HepG2 (cell line): Measurements from ENCODE around the gene SPESP1. TPM values are rescaled to one million over a fixed set of nuclear protein-coding genes. Genes with fewer than 3 reads are reported as not detected.

ENCODE experiments used
- ATAC-seq: fragments of 200-7000 bp; cut with Tn5 transposase; 3 replicates; pipeline ENCODE4 v1.9.1; 2020; ENCODE audit warnings: mild to moderate bottlenecking, moderate library complexity
- BruUV-seq: library from RNA; stranded (reverse); fragments of 400-500 nt; replicated peaks from 2 replicates; lab custom pipeline; 2021; lab: Mats Ljungman, UMichigan
- CTCF ChIA-PET: fragments of 300-600 bp; formaldehyde crosslinking; extraction: SDS; loops from one replicate; lab custom pipeline; 2021; ENCODE audit warnings: low total read pairs, inconsistent platforms, low intra/inter-chr PET ratio; lab: Yijun Ruan, JAX
- POLR2A ChIA-PET: fragments of 350-600 bp; sonication (Branson Sonifier 250); formaldehyde crosslinking; loops from one replicate; lab custom pipeline; 2020; ENCODE audit warnings: antibody characterized with exemption, inconsistent platforms; lab: Yijun Ruan, JAX
- DNase-seq: peaks from one replicate; pipeline ENCODE4 v3.0.0-alpha.2; 2015; ENCODE audit warnings: low spot score
- FAIRE-seq: peaks from 3 replicates; lab custom pipeline; 2011; peaks lifted over from hg19 to GRCh38; lab: Jason Lieb, UNC
- H2AFZ ChIP-seq: one replicate; pipeline ENCODE4 v1.6.1; 2011; ENCODE audit warnings: low read length, inconsistent platforms
- H3K27ac ChIP-seq: fragments of 300-600 bp; 3 replicates; pipeline ENCODE4 v1.8.0; 2011; ENCODE audit warnings: mixed run types, mild to moderate bottlenecking, mixed read lengths, low read length, inconsistent platforms; ENCODE audit not compliant: insufficient read depth; ENCODE audit errors: extremely low read length
- H3K27me3 ChIP-seq, 2 experiments: fragments of 200-600 bp in 1 of 2; 2 replicates in 1 of 2; 3 replicates in 1 of 2; pipeline versions ENCODE4 v1.6.0 to v1.8.0; 2011; ENCODE audit warnings: low read length in 2 of 2, mild to moderate bottlenecking in 2 of 2, moderate library complexity in 2 of 2, inconsistent platforms in 1 of 2; ENCODE audit not compliant: insufficient read depth in 2 of 2, control insufficient read depth in 1 of 2
- H3K36me3 ChIP-seq, 2 experiments: fragments of 200-600 bp in 1 of 2; replicated peaks in 1 of 2; 2 replicates in 1 of 2; 3 replicates in 1 of 2; pipeline versions ENCODE4 v1.5.1 to v1.8.0; 2011; ENCODE audit warnings: low read length in 2 of 2, inconsistent platforms in 1 of 2; ENCODE audit not compliant: insufficient read depth in 2 of 2, control insufficient read depth in 1 of 2
- H3K4me1 ChIP-seq: 2 replicates; pipeline ENCODE4 v1.5.1; 2012; ENCODE audit warnings: low read length, inconsistent platforms; ENCODE audit not compliant: insufficient read depth
- H3K4me2 ChIP-seq: 2 replicates; pipeline ENCODE4 v1.6.0; 2011; ENCODE audit warnings: low read depth, low read length, inconsistent platforms
- H3K4me3 ChIP-seq, 3 experiments: fragments of 200-600 bp in 1 of 3; sonication (generic), shearing (Covaris generic) in 1 of 3; replicated peaks in 1 of 3; 2 replicates each; pipeline ENCODE4 v1.5.1; 2011 to 2016; ENCODE audit warnings: low read length in 3 of 3, inconsistent platforms in 2 of 3, low read depth in 2 of 3, mild to moderate bottlenecking in 2 of 3, control low read depth in 1 of 3, mixed read lengths in 1 of 3; ENCODE audit not compliant: insufficient read depth in 1 of 3
- H3K79me2 ChIP-seq: one replicate; pipeline ENCODE4 v1.6.1; 2011; ENCODE audit warnings: low read length, inconsistent platforms; ENCODE audit not compliant: insufficient read depth
- H3K9ac ChIP-seq: 2 replicates; pipeline ENCODE4 v1.6.0; 2011; ENCODE audit warnings: mild to moderate bottlenecking, low read depth, low read length, inconsistent platforms; ENCODE audit not compliant: insufficient read depth
- H3K9me3 ChIP-seq: 2 replicates; pipeline ENCODE4 v1.5.1; 2012; ENCODE audit warnings: mild to moderate bottlenecking, low read length
- H4K20me1 ChIP-seq: 2 replicates; pipeline ENCODE4 v1.6.0; 2011; ENCODE audit warnings: inconsistent platforms, mild to moderate bottlenecking, low read length, moderate library complexity; ENCODE audit not compliant: insufficient read depth
- CENPBD1 ChIP-seq: sonication (generic); formaldehyde crosslinking; IDR thresholded peaks from 2 replicates; pipeline ENCODE4 v1.8.0; 2022; ENCODE audit warnings: missing genetic modification reagents, low read depth, mild to moderate bottlenecking, borderline replicate concordance
- ELF3 ChIP-seq: IDR thresholded peaks from 2 replicates; pipeline ENCODE4 v1.6.1; 2016; ENCODE audit warnings: missing genetic modification reagents, missing compliant biosample characterization
- GABPB1 ChIP-seq: IDR thresholded peaks from 2 replicates; pipeline ENCODE4 v1.6.1; 2016; ENCODE audit warnings: mild to moderate bottlenecking, missing genetic modification reagents, moderate library complexity, missing compliant biosample characterization
- JUND ChIP-seq: sonication (generic); formaldehyde crosslinking; IDR thresholded peaks from 2 replicates; pipeline ENCODE4 v1.8.0; 2022; ENCODE audit warnings: mild to moderate bottlenecking, missing genetic modification reagents
- MXI1 ChIP-seq: IDR thresholded peaks from 3 replicates; pipeline ENCODE4 v1.6.1; 2012; ENCODE audit warnings: low read depth, low read length, inconsistent platforms, borderline replicate concordance
- PLRG1 ChIP-seq: fragments of 450-650 bp; conservative IDR thresholded peaks from 2 replicates; pipeline ENCODE4 v1.6.1; 2016
- TFAP4 ChIP-seq: sonication (generic); IDR thresholded peaks from 2 replicates; pipeline ENCODE4 v1.6.1; 2016; ENCODE audit warnings: low read depth, borderline replicate concordance
- ZKSCAN1 ChIP-seq: fragments of 150-350 bp; IDR thresholded peaks from 2 replicates; pipeline ENCODE4 v1.6.1; 2014; ENCODE audit warnings: low read length
- ZNF484 ChIP-seq: sonication (generic); formaldehyde crosslinking; IDR thresholded peaks from 2 replicates; pipeline ENCODE4 v1.5.1; 2020; ENCODE audit warnings: mild to moderate bottlenecking, low read depth, missing genetic modification reagents, borderline replicate concordance
- WGBS: methylation state at CpG from one replicate; pipeline ENCODE4 v1.1.6; 2017; ENCODE audit warnings: low lambda C conversion rate; 5-methylcytosine and 5-hydroxymethylcytosine counted together
- in situ Hi-C: cut with HindIII; loops from 2 replicates; pipeline ENCODE4 v1.10.0; 2017; ENCODE audit warnings: low pct_unique_long_range_greater_than_20kb; ENCODE audit not compliant: extremely low pct_ligation_motif_present
- intact Hi-C: fragments of 100-400 bp; cut with micrococcal nuclease; formaldehyde crosslinking; loops from one replicate; pipeline ENCODE4 v1.10.0; 2022; ENCODE audit not compliant: unreplicated experiment
- polyA plus RNA-seq, 8 experiments: library from polyadenylated mRNA; depleted of rRNA in 3 of 8; stranded (reverse) in 7 of 8; unstranded in 1 of 8; fragments of >200 nt; fragmentation: Illumina TruSeq in 4 of 8; extraction: Trizol in 4 of 8; gene quantifications; 2 replicates each; pipeline versions ENCODE4 v1.2.1 to v1.2.3, GENCODE V29; 2011 to 2016; ENCODE audit warnings: low read depth in 4 of 8, missing spikeins in 1 of 8, mixed read lengths in 1 of 8; ENCODE audit not compliant: insufficient read depth in 1 of 8
- total RNA-seq, 5 experiments: library from RNA; depleted of rRNA; stranded (reverse); fragments of >200 nt; fragmentation: Illumina TruSeq; extraction: Trizol; gene quantifications; 2 replicates each; pipeline ENCODE4 v1.2.3, GENCODE V29; 2016; ENCODE audit warnings: low read depth in 1 of 5

Gene SPESP1
- total and polyA plus RNA-seq, 2 of the 13 experiments (the other 11 are each of a cell fraction or from before 2014, with no cell fraction given) = not detected

- in situ Hi-C loops = no loop called here
- H3K27me3 ChIP-seq = peaks cover 0 to 6% of the 10 kb centered on the region in 2 experiments; a peak in 1 of 5 replicates
- no peaks in the 10 kb centered on the region for H3K79me2 ChIP-seq
- H2AFZ ChIP-seq = no peak overlapping the region
- DNase-seq (no peak), ATAC-seq (no peak), FAIRE-seq (no peak)
- H3K27ac ChIP-seq = no peak overlapping the region
- BruUV-seq = no TSS peak
- H3K4me1 ChIP-seq = no peaks in the 10 kb centered on the region
- no peak overlapping the region for H3K4me2 ChIP-seq
- no peak overlapping the region for H3K9ac ChIP-seq
- WGBS = 29% methylated on average over 5 of the region's 5 CpGs
- TF ChIP-seq GABPB1 (CRISPR knock-in tag) = no peak
- no peak for TF ChIP-seq ZNF484 (CRISPR knock-in tag)
- TF ChIP-seq PLRG1 = no peak
- no peak for TF ChIP-seq ZKSCAN1
- TF ChIP-seq MXI1 = no peak
- POLR2A ChIA-PET = no interaction called here
- no peak overlapping the region for H3K4me3 ChIP-seq
- no peaks in the 10 kb centered on the region for H3K9me3 ChIP-seq
- intact Hi-C loops = no loop called here
- H3K36me3 ChIP-seq = no peaks in the 10 kb centered on the region
- no peaks in the 10 kb centered on the region for H4K20me1 ChIP-seq
- CTCF ChIA-PET = no interaction called here
These were observed 56.0 kb downstream of the SPESP1 start for GRCh38 chr15:68986322-68986721.

DNA sequence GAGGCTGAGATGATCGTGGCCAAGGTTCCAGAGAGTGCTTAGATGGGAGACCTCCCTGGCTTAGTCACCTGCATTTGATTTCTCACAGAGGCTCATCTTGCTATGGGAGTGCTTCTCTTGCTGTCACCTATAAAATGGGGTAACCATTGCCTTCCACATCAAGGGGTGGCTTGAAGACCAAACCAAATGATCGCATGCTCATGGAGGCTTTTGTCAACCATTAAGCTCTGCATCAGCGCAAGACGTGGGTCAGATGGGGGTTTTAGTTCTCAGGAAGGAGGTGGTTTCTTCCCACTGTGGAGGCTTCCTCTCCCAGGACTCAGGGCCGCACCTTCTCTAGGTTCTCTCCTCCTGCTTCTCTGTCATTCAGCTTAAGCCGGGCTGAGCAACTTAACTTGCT is 56.8 kb downstream of the SPESP1 start:
- Histone ChIP-seq H3K4me1 (no peaks in the 10 kb centered on the region), H3K36me3 (no peaks in the 10 kb centered on the region), H3K9me3 (no peaks in the 10 kb centered on the region), H3K4me3 (no peak overlapping the region), H3K27me3 (peaks cover 0 to 6% of the 10 kb centered on the region in 2 experiments; a peak in 1 of 5 replicates), H3K9ac (no peak overlapping the region), H3K27ac (no peak overlapping the region), H2AFZ (no peak overlapping the region), H3K79me2 (no peaks in the 10 kb centered on the region), H4K20me1 (no peaks in the 10 kb centered on the region), H3K4me2 (no peak overlapping the region)
- intact Hi-C loops = no loop called here
- ATAC-seq = no peak
- 16% methylated on average over 5 of the region's 6 CpGs for WGBS
- CTCF ChIA-PET = no interaction called here
- DNase-seq = no peak
- FAIRE-seq = no peak
- no TSS peak for BruUV-seq
- in situ Hi-C loops = no loop called here
- TF ChIP-seq ELF3 (CRISPR knock-in tag) (no peak), CENPBD1 (CRISPR knock-in tag) (no peak), TFAP4 (no peak), JUND (CRISPR knock-in tag) (no peak)
- POLR2A ChIA-PET = no interaction called here
